ENCODE measurements around the gene SLC38A3.

The SLC38A3 gene

GRCh38 chr3:50168791-50169190, 36.3 kb upstream of the SLC38A3 start:
- H3K27me3 ChIP-seq (ENCODE audit: insufficient read depth, poor library complexity, severe bottlenecking): peaks cover 3% of the 10 kb centered on the region
- no peak overlapping the region for H3K27ac ChIP-seq (replicated peaks)
- no peak overlapping the region for H3K4me3 ChIP-seq (replicated peaks; ENCODE audit: insufficient read depth, low read length)
- TF ChIP-seq GABPA (IDR thresholded peaks at IDR 0.05; ENCODE audit: low read depth) (no peak), REST (IDR thresholded peaks at IDR 0.05; ENCODE audit: insufficient replicate concordance, low read depth) (no peak), SPI1 (IDR thresholded peaks at IDR 0.05; ENCODE audit: borderline replicate concordance, low read depth) (no peak), CTCF (IDR thresholded peaks at IDR 0.05; ENCODE audit: insufficient read depth, low read length) (no peak), POLR2AphosphoS5 (IDR thresholded peaks at IDR 0.05; ENCODE audit: low read depth) (no peak)
- DNase-seq (ENCODE audit: low read depth in 1 of 2, low spot score in 1 of 2): no peak

- no peak for DNase-seq (ENCODE audit: low read depth in 1 of 2, low spot score in 1 of 2)
Observed at GRCh38 chr3:50169232-50169832, 35.7 kb upstream of the SLC38A3 start.

More at GRCh38 chr3:50169232-50169832, 35.7 kb upstream of the SLC38A3 start:
- no peak overlapping the region for H3K27ac ChIP-seq (replicated peaks)
- TF ChIP-seq SPI1 (IDR thresholded peaks at IDR 0.05; ENCODE audit: borderline replicate concordance, low read depth) (no peak), GABPA (IDR thresholded peaks at IDR 0.05; ENCODE audit: low read depth) (no peak), POLR2AphosphoS5 (IDR thresholded peaks at IDR 0.05; ENCODE audit: low read depth) (no peak), REST (IDR thresholded peaks at IDR 0.05; ENCODE audit: insufficient replicate concordance, low read depth) (no peak), CTCF (IDR thresholded peaks at IDR 0.05; ENCODE audit: insufficient read depth, low read length) (no peak)
- no peak overlapping the region for H3K4me3 ChIP-seq (replicated peaks; ENCODE audit: insufficient read depth, low read length)
- H3K27me3 ChIP-seq (ENCODE audit: insufficient read depth, poor library complexity, severe bottlenecking): peaks cover 3% of the 10 kb centered on the region

Measured in HL-60 (cell line).